BJ (cell line): Measurements from ENCODE around the gene NXF1. TPM values are rescaled to one million over a fixed set of nuclear protein-coding genes. Genes with fewer than 3 reads are reported as not detected.

Source experiments
- CTCF ChIA-PET: fragments of 350-600 bp; formaldehyde crosslinking; extraction: SDS; loops from one replicate; lab custom pipeline; 2021; ENCODE audit warnings: antibody characterized with exemption, inconsistent platforms; lab: Yijun Ruan, JAX
- POLR2A ChIA-PET: fragments of 300-600 bp; sonication (Branson Sonifier 250); formaldehyde crosslinking; extraction: SDS; loops from one replicate; lab custom pipeline; 2021; ENCODE audit warnings: antibody characterized with exemption; lab: Charles Lee
- DNase-seq: peaks from one replicate; pipeline ENCODE4 v3.0.0-alpha.2; 2011; ENCODE audit warnings: low read depth
- H3K27me3 ChIP-seq: 2 replicates; pipeline ENCODE4 v1.6.0; 2011; ENCODE audit warnings: low read length; ENCODE audit not compliant: control insufficient read depth, insufficient read depth
- H3K36me3 ChIP-seq: 2 replicates; pipeline ENCODE4 v1.5.1; 2011; ENCODE audit warnings: low read length; ENCODE audit not compliant: control insufficient read depth, insufficient read depth
- H3K4me3 ChIP-seq: 2 replicates; pipeline ENCODE4 v1.5.1; 2011; ENCODE audit warnings: low read depth, mild to moderate bottlenecking, control low read depth, low read length
- polyA minus RNA-seq: library from RNA; depleted of rRNA, polyadenylated mRNA; stranded (reverse); fragments of >200 nt; gene quantifications from 2 replicates; pipeline ENCODE4 v1.2.3, GENCODE V29; 2011; rRNA and poly(A)+ RNA removed
- polyA plus RNA-seq: library from polyadenylated mRNA; depleted of rRNA; stranded (reverse); fragments of >200 nt; gene quantifications from 2 replicates; pipeline ENCODE4 v1.2.3, GENCODE V29; 2011; rRNA removed
- TF ChIP-seq, protein P1 (sequence below): IDR thresholded peaks from 2 replicates; pipeline ENCODE4 v1.5.1; 2011; ENCODE audit warnings: low read depth, mild to moderate bottlenecking, control low read depth, inconsistent platforms, low read length, moderate library complexity; ENCODE audit not compliant: insufficient read depth

The NXF1 gene
- polyA plus RNA-seq = 37.8 and 51.0 TPM in 2 replicates
- 23.9 and 30.7 TPM in 2 replicates for polyA minus RNA-seq

DNA sequence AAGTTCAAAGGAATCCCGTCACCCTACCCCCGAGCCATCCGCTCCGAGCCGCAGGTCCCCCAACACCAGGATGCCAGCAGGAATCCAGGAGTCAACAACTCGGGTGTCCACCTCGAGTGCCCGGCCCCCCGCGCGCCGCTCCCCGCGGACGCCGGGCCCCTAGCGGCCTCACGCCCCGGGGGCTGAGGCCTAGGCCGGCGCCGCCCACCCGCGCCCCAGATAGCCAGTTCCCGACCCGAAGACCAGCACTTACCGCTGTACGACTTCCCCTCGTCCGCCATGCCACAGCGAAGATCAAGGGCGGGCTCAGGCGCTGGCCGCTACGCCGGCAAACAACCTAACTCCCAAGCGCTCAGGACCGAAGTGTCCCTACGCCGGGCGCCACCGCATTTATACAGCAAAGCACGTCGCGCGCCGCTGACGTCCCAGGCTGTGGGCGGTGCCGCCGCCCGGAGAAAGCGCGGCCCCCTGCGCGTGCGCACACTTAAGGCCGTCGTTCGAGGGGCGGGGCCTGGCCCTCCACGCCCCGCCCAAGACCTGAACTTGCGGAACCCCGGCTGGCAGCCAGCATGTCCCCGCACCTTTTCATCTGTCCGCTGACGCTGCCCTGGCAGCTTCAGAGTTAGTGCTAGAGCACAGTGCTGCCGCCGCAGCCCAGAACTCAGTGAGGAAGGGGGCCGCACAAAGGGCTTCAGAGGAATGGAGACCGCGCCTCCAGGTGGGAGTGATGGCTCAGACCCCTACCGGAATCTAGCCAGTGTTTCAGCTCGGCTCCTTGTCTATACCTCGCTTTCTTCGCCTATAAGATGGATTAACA lies at the start of gene NXF1:
Gene NXF1 (minus strand): TSS at position 365 of the 817 bp plus-strand sequence. CDS start 84 bp downstream, at position 281.
- TF ChIP-seq, protein P1, sequence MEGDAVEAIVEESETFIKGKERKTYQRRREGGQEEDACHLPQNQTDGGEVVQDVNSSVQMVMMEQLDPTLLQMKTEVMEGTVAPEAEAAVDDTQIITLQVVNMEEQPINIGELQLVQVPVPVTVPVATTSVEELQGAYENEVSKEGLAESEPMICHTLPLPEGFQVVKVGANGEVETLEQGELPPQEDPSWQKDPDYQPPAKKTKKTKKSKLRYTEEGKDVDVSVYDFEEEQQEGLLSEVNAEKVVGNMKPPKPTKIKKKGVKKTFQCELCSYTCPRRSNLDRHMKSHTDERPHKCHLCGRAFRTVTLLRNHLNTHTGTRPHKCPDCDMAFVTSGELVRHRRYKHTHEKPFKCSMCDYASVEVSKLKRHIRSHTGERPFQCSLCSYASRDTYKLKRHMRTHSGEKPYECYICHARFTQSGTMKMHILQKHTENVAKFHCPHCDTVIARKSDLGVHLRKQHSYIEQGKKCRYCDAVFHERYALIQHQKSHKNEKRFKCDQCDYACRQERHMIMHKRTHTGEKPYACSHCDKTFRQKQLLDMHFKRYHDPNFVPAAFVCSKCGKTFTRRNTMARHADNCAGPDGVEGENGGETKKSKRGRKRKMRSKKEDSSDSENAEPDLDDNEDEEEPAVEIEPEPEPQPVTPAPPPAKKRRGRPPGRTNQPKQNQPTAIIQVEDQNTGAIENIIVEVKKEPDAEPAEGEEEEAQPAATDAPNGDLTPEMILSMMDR = peak; percentile 15; the same call in 1 of the 2 replicates
- DNase-seq = peak; percentile 65
- Histone ChIP-seq H3K4me3 (peak within 1 kb of the TSS; percentile 77), H3K27me3 (no peaks in the 10 kb centered on the region), H3K36me3 (peaks cover 22% of the 10 kb centered on the region)
- ChIA-PET POLR2A (interaction anchor here (0.6 kb wide), 1 partner anchor 14 kb away, joined by 3 read pairs; no protein-coding TSS in a partner anchor), CTCF (interaction anchor here (0.9 to 3.4 kb wide), 3 partner anchors 16 to 76 kb away, joined by 3 to 16 read pairs (median 4); partner anchors contain the start of gene TMEM179B)

DNA sequence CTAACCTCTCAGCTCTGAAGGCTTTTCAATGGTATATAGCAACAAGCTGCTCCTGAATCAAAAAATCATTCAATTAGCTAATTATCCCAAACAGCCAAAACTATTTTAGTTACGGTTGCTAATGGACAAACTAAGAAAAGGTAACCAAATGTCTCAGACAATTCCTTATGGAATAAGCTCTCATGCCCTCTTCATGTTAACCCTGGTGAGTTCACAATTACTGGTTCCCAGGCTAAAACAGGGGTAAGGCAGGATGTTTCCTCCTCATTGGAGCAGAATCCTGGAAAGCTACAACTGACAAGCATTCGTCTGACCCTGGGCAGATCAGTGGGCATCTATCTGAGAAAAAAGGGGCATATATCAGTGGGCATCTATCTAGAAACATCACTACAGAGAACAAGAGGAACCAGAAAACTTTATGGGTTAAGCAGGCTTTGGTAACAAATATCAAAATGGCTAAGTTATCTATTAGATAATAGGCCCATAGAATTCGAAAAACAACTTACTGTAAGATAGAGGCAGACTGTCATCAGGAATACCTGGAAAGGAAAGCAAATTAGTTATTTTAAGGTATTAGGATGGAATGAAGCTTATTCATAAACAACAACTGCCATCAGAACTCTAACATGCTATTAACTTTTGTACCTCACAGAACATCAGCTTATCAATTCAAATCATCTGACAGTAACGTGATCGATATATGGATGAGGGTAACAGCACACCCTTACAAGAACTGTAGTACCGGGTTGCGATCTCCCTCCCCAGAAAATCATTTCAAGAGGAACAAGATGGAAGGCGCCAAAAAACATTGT lies 49.0 kb upstream of the NXF1 start:
- Histone ChIP-seq H3K36me3 (peaks cover 11% of the 10 kb centered on the region), H3K4me3 (peak overlapping the region; percentile 67), H3K27me3 (no peaks in the 10 kb centered on the region)
- ChIA-PET CTCF (interaction anchor here (0.6 to 5.5 kb wide), 4 partner anchors 9 to 1542 kb away, joined by 3 to 37 read pairs (median 6); partner anchors contain the start of gene TMEM179B), POLR2A (interaction anchor here (1.6 to 3.1 kb wide), 2 partner anchors 11 to 13 kb away, joined by 8 to 22 read pairs; no protein-coding TSS in a partner anchor)
- no peak for DNase-seq
- TF ChIP-seq, protein P1 = no peak

DNA sequence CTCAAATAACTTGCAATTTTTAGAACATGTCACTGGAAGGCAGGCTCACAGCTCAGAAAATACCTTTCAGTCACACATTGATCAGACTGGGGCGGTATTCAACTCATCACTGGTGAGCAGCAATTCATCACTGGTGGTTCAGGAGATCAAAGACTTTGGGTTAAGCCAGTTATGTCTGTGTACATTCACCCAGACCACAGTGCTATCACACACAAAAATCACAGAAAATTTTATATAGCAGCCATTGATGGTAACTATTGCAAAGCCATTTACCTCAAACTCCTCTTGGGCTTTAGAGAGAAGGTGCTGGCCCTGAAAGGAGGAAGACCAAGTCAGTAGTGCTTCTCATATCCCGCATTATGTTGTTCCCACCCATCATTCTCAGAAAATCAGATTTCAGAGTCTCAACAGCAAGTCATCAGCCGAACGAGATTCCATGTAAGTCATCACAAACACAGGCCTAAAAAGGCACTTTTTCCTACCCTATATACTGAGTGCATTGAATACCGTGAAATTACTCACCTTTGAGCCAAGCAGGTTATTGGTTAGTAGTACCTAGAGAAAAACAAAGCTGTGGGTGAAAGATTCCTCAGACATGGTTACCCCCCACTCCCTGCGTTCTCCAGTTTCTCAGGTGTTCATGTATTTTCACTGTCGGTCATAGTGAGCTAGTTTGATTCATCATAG lies 48.2 kb upstream of the NXF1 start:
- Histone ChIP-seq H3K4me3 (peak overlapping the region; percentile 67; the same call in 1 of the 2 replicates), H3K27me3 (no peaks in the 10 kb centered on the region), H3K36me3 (peaks cover 11% of the 10 kb centered on the region)
- DNase-seq = no peak
- TF ChIP-seq, protein P1 = no peak
- ChIA-PET POLR2A (interaction anchor here (1.6 to 3.1 kb wide), 2 partner anchors 11 to 12 kb away, joined by 8 to 22 read pairs; no protein-coding TSS in a partner anchor), CTCF (interaction anchor here (0.6 to 5.5 kb wide), 3 partner anchors 10 to 67 kb away, joined by 3 to 37 read pairs (median 9); partner anchors contain the start of gene TMEM179B)

DNA sequence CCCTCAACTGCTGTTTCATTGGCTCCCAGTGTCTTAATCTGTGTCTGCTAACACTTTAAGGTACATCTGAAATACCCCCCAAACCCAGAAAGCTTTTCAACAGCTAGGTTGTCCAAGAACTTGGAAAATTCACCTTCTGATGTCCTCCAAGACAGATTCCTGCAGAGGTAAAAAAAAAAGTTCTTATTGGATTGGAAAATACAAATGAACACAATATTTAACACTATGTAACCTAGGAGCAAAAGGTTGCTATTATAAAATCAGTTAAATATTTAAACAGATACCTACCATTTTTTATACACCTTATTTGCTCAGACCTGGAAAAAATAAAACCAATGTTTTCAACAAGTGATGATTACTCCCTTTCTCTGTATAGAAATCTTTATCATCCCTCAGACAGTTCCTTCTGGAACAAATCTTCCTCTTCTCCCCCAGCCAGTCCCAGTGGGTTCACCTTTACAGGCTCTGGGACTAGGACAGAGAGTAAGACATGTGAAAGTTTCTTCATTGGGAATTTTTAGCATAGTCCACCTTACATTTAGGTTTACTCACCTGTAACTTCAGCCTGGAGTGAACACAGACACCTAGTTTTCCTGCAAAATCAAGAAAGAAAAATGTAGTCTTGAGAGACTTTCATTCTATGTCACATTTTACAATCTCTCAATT lies 47.4 kb upstream of the NXF1 start:
- ChIA-PET CTCF (interaction anchor here (1.3 kb wide), 2 partner anchors 10 to 66 kb away, joined by 3 to 4 read pairs; no protein-coding TSS in a partner anchor), POLR2A (no interaction called here)
- TF ChIP-seq, protein P1 = no peak
- Histone ChIP-seq H3K4me3 (no peak overlapping the region), H3K27me3 (no peaks in the 10 kb centered on the region), H3K36me3 (peaks cover 11% of the 10 kb centered on the region)
- no peak for DNase-seq
